CD4-positive, CD25-positive, alpha-beta regulatory T cell (primary cell): ENCODE measurements around the gene NPEPPS. TPM values are rescaled to one million over a fixed set of nuclear protein-coding genes. Genes with fewer than 3 reads are reported as not detected.

Experiments used
- ATAC-seq, 2 donors: fragments of 150-1000 bp; cut with Tn5 transposase; one replicate each; pipeline ENCODE4 v1.10.0; 2021; ENCODE audit warnings: low read depth in 2 of 2, moderate number of reproducible peaks in 2 of 2, moderate library complexity in 1 of 2
- DNase-seq, 3 donors: peaks; one replicate each; pipeline versions ENCODE4 v3.0.0 to v3.0.0-alpha.2; 2012 to 2022; ENCODE audit warnings: mixed read lengths in 1 of 3
- H3K27ac ChIP-seq: one replicate; pipeline ENCODE4 v1.7.0; 2013; ENCODE audit warnings: mild to moderate bottlenecking, low read length; ENCODE audit not compliant: insufficient read depth, poor library complexity, severe bottlenecking
- H3K27me3 ChIP-seq: one replicate; pipeline ENCODE4 v1.7.0; 2013; ENCODE audit warnings: low read length; ENCODE audit not compliant: control insufficient read depth, insufficient read depth
- H3K36me3 ChIP-seq: one replicate; pipeline ENCODE4 v1.7.0; 2013; ENCODE audit warnings: mild to moderate bottlenecking, low read length, moderate library complexity; ENCODE audit not compliant: control insufficient read depth, insufficient read depth
- H3K4me1 ChIP-seq: 2 replicates; pipeline ENCODE4 v1.7.0; 2013; ENCODE audit warnings: mild to moderate bottlenecking, low read length; ENCODE audit not compliant: insufficient read depth, control insufficient read depth, poor library complexity, severe bottlenecking
- H3K4me3 ChIP-seq: one replicate; pipeline ENCODE4 v1.7.0; 2013; ENCODE audit warnings: low read depth, mild to moderate bottlenecking, low read length, moderate library complexity
- H3K9me3 ChIP-seq, 2 experiments: 1 replicate in 1 of 2; 2 replicates in 1 of 2; pipeline ENCODE4 v1.7.0; 2013; ENCODE audit warnings: low read length in 2 of 2, mild to moderate bottlenecking in 1 of 2, moderate library complexity in 1 of 2; ENCODE audit not compliant: control insufficient read depth in 2 of 2
- H3K27ac Mint-ChIP-seq, 3 donors: one replicate each; pipeline ENCODE4 v1.8.0; 2020 to 2022; ENCODE audit warnings: mild to moderate bottlenecking in 3 of 3, mixed read lengths in 3 of 3, moderate library complexity in 2 of 3
- H3K27me3 Mint-ChIP-seq: one replicate; pipeline ENCODE4 v1.8.0; 2022; ENCODE audit warnings: mild to moderate bottlenecking, mixed read lengths
- H3K36me3 Mint-ChIP-seq: one replicate; pipeline ENCODE4 v1.8.0; 2020; ENCODE audit warnings: mixed read lengths
- H3K4me1 Mint-ChIP-seq, 4 donors: one replicate each; pipeline ENCODE4 v1.8.0; 2020 to 2022; ENCODE audit warnings: mixed read lengths in 4 of 4, mild to moderate bottlenecking in 1 of 4
- H3K4me3 Mint-ChIP-seq, 4 donors: one replicate each; pipeline ENCODE4 v1.8.0; 2020 to 2022; ENCODE audit warnings: mild to moderate bottlenecking in 4 of 4, mixed read lengths in 4 of 4, moderate library complexity in 3 of 4
- H3K9me3 Mint-ChIP-seq, 7 donors: one replicate each; pipeline ENCODE4 v1.8.0; 2020 to 2022; ENCODE audit warnings: mixed read lengths in 7 of 7, mild to moderate bottlenecking in 3 of 7, moderate library complexity in 2 of 7
- polyA plus RNA-seq, 4 donors: library from polyadenylated mRNA; unstranded; fragments of 300-500 nt; fragmentation: Illumina TruSeq; gene quantifications; one replicate each; pipeline ENCODE4 v1.2.3, GENCODE V29; 2021
- total RNA-seq: library from RNA; stranded (reverse); gene quantifications from one replicate; pipeline ENCODE4 v1.2.3, GENCODE V29; 2022

Gene NPEPPS
- total and polyA plus RNA-seq, 5 donors from 2014 or later, result 40.6 to 118 (median 42.1) TPM

DNA sequence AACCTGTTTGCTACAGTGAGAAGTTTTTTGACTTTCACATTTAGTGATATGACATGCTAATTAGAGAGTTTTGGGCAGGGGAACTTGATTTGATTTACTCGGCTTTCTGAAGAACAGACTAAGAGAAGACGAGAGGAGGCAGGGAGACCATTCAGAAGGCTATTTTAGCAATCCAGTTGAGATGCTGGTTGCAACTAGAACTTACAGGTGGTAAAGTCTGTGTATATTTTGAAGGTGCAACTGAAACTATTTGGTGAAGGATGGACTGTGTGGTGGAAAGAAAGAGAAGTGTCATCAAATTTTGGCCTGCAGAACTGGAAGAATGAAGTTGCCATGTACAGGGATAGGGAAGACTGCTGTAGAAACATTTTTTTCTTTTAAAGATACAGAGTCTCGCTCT is 76.6 kb downstream of the NPEPPS start:
- no peak overlapping the region for H3K27ac ChIP-seq
- no peak for ATAC-seq
- Mint-ChIP-seq H3K27ac (peak overlapping the region in 2 of 3 donors; percentile 29 to 89), H3K9me3 (no peaks in the 10 kb centered on the region), H3K4me1 (peaks cover 0 to 17% (median 7%) of the 10 kb centered on the region in 4 donors), H3K36me3 (peaks cover 34% of the 10 kb centered on the region), H3K27me3 (no peaks in the 10 kb centered on the region), H3K4me3 (no peak overlapping the region)
- no peak overlapping the region for H3K4me3 ChIP-seq
- peaks cover 51% of the 10 kb centered on the region for H3K36me3 ChIP-seq
- no peaks in the 10 kb centered on the region for H3K9me3 ChIP-seq
- DNase-seq, result no peak
- no peaks in the 10 kb centered on the region for H3K27me3 ChIP-seq
- H3K4me1 ChIP-seq, result no peaks in the 10 kb centered on the region

DNA sequence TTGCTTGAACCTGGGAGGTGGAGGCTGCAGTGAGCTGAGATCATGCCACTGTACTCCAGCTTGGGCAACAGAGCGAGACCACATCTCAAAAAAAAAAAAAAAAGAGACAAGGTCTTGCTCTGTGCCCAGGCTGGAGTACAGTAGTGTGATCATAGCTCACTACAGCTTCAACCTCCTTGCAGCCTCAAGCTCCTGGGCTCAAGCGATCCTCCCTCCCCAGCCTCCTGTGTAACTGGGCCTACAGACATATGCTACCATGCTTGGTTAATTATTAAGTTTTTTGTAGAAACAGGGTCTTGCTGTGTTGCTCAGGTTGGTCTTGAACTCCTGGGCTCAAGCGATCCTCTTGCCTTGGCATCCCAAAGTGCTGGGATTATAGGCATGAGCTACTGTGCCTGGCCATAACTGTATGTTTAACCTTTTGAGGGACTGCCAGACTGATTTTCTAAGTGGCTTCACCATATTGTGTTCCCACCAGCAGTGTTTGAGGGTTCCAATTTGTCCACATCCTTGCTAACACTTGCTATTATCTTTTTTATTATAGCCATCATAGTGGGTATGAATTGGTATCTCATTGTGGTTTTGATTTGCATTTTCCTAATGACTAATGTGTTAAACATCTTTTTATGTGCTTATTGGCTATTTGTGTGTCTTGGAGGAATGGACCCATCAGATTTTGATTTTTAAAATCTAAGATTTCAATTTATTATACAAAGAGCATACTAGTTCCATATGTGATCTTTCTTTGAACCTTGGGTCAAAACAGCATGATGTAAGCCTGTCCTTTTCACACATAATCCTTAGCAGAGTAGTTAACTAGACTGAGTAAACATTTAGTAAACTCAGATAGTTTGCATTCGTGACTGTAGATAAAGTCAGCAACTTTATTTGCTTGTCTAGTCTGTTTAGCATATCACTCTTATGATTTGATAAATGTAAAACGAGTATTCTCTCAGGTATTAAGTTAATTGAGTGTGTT is 80.8 kb downstream of the NPEPPS start:
- Histone ChIP-seq H3K4me1 (no peaks in the 10 kb centered on the region), H3K27me3 (no peaks in the 10 kb centered on the region), H3K27ac (no peak overlapping the region), H3K36me3 (peaks cover 42% of the 10 kb centered on the region), H3K9me3 (no peaks in the 10 kb centered on the region), H3K4me3 (no peak overlapping the region)
- DNase-seq (no peak), ATAC-seq (no peak)
- Mint-ChIP-seq H3K36me3 (peaks cover 24% of the 10 kb centered on the region), H3K4me1 (peaks cover 2 to 21% (median 11%) of the 10 kb centered on the region in 4 donors), H3K4me3 (no peak overlapping the region), H3K9me3 (no peaks in the 10 kb centered on the region), H3K27me3 (no peaks in the 10 kb centered on the region), H3K27ac (no peak overlapping the region)

DNA sequence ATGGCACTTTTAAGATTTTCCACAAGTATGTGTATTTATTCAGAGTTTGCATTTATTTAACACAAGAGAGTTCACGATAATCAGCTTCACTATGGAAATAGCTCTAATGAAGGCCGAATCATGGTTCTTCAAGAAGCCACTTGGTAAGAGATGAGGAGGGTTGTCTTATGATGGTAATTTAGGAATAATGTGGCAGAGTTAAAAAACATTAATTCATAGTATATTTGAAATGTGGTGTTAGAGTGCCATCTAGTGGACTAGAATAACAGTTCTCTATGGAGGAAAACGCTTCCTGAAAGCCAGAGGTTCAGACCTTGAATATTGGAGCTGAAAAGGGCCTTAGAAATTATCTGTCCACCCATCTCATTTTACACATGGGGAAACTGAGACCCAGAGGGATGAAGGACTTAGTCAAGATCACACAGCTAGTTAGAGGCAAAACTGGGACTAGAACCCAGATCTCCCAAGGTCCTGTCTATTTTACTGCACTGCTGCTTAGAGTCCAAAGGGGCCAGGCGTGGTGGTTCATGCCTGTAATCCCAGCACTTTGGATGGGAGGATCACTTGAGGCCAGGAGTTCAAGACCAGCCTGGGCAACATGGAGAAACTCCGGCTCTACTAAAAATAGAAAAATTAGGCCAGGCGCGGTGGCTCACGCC is 85.0 kb downstream of the NPEPPS start:
- Histone ChIP-seq H3K27ac (no peak overlapping the region), H3K27me3 (no peaks in the 10 kb centered on the region), H3K36me3 (peaks cover 57% of the 10 kb centered on the region), H3K4me1 (no peaks in the 10 kb centered on the region), H3K4me3 (no peak overlapping the region), H3K9me3 (no peaks in the 10 kb centered on the region)
- Mint-ChIP-seq H3K36me3 (peaks cover 22% of the 10 kb centered on the region), H3K27ac (peak overlapping the region in 2 of 3 donors; percentile 16 to 20), H3K9me3 (no peaks in the 10 kb centered on the region), H3K4me1 (peaks cover 4 to 8% (median 6%) of the 10 kb centered on the region in 4 donors), H3K27me3 (no peaks in the 10 kb centered on the region), H3K4me3 (no peak overlapping the region)
- ATAC-seq (no peak), DNase-seq (peak in 2 of 3 donors; percentile 57 to 67)

- Histone ChIP-seq H3K9me3 (no peaks in the 10 kb centered on the region), H3K4me1 (no peaks in the 10 kb centered on the region), H3K27me3 (no peaks in the 10 kb centered on the region), H3K36me3 (peaks cover 65% of the 10 kb centered on the region), H3K4me3 (no peak overlapping the region), H3K27ac (no peak overlapping the region)
- ATAC-seq, result no peak
- Mint-ChIP-seq H3K27ac (peak overlapping the region in 1 of 3 donors; percentile 50), H3K4me3 (peak overlapping the region in 1 of 4 donors; percentile 54), H3K4me1 (peaks cover 4 to 13% (median 6%) of the 10 kb centered on the region in 4 donors), H3K9me3 (no peaks in the 10 kb centered on the region), H3K36me3 (peaks cover 32% of the 10 kb centered on the region), H3K27me3 (no peaks in the 10 kb centered on the region)
- no peak for DNase-seq
These were observed 87.5 kb downstream of the NPEPPS start for GRCh38 chr17:47618410-47618809.

DNA sequence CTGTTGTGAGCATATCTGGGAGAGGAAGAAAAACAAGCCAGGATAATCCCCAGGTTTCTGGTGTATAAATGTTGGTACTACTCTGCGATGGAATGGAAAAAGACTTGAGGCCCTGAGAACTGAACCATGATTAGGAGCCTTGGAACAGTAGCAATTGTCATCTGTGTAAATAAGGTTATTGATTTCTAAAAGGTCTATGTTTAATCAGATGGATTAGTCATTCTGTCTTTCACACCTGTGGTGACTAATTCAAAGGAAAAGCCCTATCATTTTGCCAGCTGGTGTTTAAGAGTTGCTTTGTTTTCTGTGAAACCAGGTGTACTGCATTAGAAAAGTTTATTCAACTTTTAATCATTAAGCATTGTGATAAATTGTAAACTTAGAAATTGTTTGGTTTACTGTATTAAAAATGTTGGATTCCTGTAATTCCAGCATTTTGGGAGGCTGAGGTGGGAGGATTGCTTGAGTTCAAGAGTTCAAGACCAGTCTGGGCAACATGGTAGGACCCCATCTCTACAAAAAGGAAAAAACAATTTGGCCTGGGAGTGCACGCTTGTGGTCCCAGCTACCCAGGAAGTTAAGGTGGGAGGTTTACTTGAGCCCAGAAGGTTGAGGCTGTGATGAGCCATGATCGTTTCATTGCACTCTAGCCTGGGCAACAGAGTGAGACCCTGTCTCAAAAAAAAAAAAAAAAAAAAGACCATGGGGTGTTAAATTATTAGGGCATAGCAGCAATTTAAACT is 89.8 kb downstream of the NPEPPS start:
- no peaks in the 10 kb centered on the region for H3K9me3 Mint-ChIP-seq

DNA sequence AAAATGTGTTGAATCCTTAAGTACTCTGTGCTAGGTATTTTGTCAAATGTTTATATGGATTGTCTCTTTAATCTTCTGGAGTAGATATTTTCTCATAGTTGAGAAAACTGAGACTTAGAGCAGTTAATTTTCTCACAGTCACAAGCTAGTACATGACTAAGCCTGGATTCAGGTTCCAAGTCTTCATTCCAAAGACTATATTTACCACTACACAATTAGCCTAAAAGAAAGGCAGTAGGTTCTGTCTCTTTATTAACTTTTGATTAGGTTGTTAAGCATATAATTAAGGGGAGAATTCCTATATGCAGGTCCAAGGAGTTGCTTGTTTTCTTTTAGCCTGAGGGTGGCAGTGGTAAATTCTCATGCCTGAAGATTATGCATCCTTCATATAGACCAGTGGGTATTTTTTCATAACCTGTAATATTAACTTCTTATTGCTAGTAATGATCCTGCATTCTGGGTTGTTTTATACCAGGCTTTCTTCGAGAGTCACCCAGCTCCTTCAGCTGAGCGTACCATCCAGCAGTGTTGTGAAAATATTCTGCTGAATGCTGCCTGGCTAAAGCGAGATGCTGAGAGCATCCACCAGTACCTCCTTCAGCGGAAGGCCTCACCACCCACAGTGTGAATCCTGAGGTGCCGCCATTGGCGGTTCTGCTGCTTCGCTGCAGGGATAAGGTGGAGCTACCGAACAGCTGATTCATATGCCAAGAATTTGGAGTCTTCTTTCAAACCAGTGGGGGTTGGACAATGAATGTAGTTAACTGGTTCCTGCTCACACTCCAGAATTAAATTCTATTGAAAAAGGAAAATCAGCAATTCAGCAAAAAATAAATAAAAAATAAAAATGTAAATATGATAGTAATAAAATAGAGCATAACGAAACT is 90.6 kb downstream of the NPEPPS start:
- H3K9me3 ChIP-seq, result no peaks in the 10 kb centered on the region
- H3K36me3 Mint-ChIP-seq, result peaks cover 34% of the 10 kb centered on the region
- H3K4me1 ChIP-seq, result no peaks in the 10 kb centered on the region
- peak overlapping the region; percentile 0 to 76 (median 59) for H3K27ac Mint-ChIP-seq
- DNase-seq (no peak), ATAC-seq (no peak)
- H3K36me3 ChIP-seq, result peaks cover 49% of the 10 kb centered on the region
- no peak overlapping the region for H3K27ac ChIP-seq
- H3K9me3 Mint-ChIP-seq, result no peaks in the 10 kb centered on the region
- H3K27me3 Mint-ChIP-seq, result no peaks in the 10 kb centered on the region
- no peak overlapping the region for H3K4me3 Mint-ChIP-seq
- peaks cover 0 to 11% (median 5%) of the 10 kb centered on the region in 4 donors for H3K4me1 Mint-ChIP-seq
- H3K4me3 ChIP-seq, result no peak overlapping the region
- H3K27me3 ChIP-seq, result no peaks in the 10 kb centered on the region

More for the DNA sequence above, 89.8 kb downstream of the NPEPPS start:
- no peaks in the 10 kb centered on the region for H3K27me3 Mint-ChIP-seq
- ATAC-seq (no peak), DNase-seq (peak in 1 of 3 donors; percentile 36)
- Histone ChIP-seq H3K27ac (no peak overlapping the region), H3K9me3 (no peaks in the 10 kb centered on the region), H3K4me3 (no peak overlapping the region), H3K36me3 (peaks cover 52% of the 10 kb centered on the region), H3K4me1 (no peaks in the 10 kb centered on the region), H3K27me3 (no peaks in the 10 kb centered on the region)
- H3K4me1 Mint-ChIP-seq, result peaks cover 4 to 13% (median 8%) of the 10 kb centered on the region in 4 donors
- H3K27ac Mint-ChIP-seq, result peak overlapping the region; percentile 0 to 76 (median 66)
- H3K4me3 Mint-ChIP-seq, result no peak overlapping the region
- H3K36me3 Mint-ChIP-seq, result peaks cover 37% of the 10 kb centered on the region

GRCh38 chr17:47622180-47622549 is 91.3 kb downstream of the NPEPPS start:
- H3K9me3 Mint-ChIP-seq, result no peaks in the 10 kb centered on the region
- Histone ChIP-seq H3K4me1 (no peaks in the 10 kb centered on the region), H3K9me3 (no peaks in the 10 kb centered on the region), H3K4me3 (no peak overlapping the region), H3K36me3 (peaks cover 49% of the 10 kb centered on the region), H3K27ac (no peak overlapping the region), H3K27me3 (no peaks in the 10 kb centered on the region)
- H3K4me3 Mint-ChIP-seq, result no peak overlapping the region
- H3K4me1 Mint-ChIP-seq, result peaks cover 0 to 11% (median 5%) of the 10 kb centered on the region in 4 donors
- H3K36me3 Mint-ChIP-seq, result peaks cover 34% of the 10 kb centered on the region
- no peaks in the 10 kb centered on the region for H3K27me3 Mint-ChIP-seq
- H3K27ac Mint-ChIP-seq, result peak overlapping the region in 1 of 3 donors; percentile 67
- ATAC-seq, result no peak
- DNase-seq, result no peak
